ELR (cell line): Measurements from ENCODE around the gene ADAM12.

Experiments used
- DNase-seq: peaks from one replicate; pipeline ENCODE4 v3.0.0-alpha.2; 2015; ENCODE audit warnings: low read depth

Gene ADAM12, protein sequence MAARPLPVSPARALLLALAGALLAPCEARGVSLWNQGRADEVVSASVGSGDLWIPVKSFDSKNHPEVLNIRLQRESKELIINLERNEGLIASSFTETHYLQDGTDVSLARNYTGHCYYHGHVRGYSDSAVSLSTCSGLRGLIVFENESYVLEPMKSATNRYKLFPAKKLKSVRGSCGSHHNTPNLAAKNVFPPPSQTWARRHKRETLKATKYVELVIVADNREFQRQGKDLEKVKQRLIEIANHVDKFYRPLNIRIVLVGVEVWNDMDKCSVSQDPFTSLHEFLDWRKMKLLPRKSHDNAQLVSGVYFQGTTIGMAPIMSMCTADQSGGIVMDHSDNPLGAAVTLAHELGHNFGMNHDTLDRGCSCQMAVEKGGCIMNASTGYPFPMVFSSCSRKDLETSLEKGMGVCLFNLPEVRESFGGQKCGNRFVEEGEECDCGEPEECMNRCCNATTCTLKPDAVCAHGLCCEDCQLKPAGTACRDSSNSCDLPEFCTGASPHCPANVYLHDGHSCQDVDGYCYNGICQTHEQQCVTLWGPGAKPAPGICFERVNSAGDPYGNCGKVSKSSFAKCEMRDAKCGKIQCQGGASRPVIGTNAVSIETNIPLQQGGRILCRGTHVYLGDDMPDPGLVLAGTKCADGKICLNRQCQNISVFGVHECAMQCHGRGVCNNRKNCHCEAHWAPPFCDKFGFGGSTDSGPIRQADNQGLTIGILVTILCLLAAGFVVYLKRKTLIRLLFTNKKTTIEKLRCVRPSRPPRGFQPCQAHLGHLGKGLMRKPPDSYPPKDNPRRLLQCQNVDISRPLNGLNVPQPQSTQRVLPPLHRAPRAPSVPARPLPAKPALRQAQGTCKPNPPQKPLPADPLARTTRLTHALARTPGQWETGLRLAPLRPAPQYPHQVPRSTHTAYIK

DNA sequence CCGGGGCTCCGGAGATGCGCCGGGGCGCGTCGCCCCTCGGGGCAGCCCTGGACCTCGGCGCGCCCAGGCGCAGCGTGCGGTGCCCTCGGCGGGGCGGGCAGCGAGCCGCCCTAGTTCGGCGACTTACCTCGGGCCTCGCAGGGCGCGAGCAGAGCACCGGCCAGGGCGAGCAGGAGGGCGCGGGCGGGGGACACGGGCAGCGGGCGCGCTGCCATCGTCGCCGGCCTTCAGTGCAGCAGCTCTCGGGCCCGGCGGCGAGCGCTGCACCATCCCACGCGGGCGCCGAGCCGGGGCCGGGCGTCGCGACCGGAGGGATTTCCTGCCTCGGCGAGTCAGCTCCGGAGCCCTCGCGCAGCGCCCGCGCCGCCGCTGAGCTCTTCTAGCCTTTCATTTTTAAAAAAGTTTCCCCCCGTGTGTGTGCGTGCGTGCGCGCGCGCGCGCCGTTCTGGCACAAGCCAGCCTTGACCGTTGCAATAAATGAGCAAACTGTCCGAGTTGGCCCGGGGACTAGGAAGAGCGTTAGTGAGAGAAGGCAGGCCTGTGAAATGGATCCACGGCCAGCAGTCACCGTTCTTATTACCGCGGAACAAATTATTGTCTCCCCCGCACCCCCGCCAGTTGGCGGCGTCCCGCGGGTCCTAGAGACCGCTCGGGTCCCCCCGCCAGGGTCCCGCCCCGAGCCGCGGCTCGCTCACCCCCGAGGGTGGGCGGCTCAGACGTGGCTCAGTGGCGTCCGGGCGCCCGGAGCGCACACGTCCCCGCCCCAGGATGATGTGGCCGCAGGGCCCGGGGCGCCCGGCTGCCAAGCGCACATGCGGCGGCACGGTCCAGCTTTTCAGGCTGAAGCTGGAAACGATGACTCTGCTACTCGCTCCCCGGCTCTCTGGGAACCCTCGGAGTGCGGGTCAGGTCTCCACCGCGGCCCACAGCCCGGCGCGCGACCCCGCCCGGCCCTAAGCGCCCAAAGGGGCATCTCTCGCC, at the start of gene ADAM12:
Gene ADAM12 (minus strand): TSS at position 547 of the 981 bp plus-strand sequence. CDS start 332 bp downstream, at position 215.
- DNase-seq, result peak; percentile 67

DNA sequence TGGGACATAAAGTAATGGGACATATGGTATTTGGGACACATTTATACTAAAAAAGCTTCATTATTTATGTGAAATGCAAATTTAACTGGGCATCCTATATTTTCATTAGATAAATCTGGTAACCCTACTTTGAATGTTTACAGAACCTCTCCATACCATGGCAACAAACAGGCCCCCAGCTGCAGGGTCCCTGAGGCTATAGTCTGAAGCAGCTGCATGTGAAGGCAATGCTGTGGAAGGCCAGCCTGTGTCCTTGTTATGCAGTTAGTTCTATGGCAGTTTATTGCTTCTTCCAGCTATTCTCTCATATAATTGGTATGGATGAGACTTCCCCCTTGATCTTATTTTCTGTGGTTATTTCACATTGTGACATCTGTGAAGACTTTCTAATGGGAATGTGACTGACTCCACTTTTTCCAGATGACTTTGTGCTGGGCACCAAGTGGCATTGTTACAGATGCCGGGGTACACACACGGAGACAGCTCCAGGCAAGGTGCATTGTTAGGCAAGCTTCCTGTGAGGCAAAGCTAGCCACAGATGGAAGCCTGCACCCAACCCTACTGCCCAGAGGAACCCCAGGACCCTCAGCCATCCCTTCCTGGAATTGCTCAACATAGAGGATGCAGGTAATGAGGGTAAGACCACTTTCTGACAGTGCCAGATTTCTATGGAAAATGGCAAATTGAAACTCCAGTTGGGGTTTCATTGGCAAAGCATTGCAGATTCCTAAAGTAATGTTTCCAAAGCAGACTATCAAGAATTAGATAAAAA, 49.5 kb upstream of the ADAM12 start:
- DNase-seq, result no peak

DNA sequence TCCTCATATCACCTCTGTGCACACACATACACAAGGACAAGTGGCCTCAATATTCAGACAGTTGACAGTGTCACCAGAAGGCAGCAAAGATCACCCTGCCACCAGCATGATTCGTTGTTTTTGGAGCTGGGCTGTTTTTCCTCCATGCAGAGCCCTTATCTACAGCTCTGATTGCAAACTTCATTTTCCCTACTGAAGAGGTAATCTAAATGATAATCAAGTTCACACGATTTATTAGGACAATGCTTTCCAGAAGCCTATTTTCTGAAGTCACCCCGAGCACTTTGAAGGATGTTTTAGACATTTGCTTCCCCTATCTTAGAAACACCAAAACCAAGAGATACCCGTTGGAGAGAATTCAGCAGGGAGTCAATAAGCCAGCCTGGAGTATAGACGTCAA, 46.0 kb upstream of the ADAM12 start:
- no peak for DNase-seq

DNA sequence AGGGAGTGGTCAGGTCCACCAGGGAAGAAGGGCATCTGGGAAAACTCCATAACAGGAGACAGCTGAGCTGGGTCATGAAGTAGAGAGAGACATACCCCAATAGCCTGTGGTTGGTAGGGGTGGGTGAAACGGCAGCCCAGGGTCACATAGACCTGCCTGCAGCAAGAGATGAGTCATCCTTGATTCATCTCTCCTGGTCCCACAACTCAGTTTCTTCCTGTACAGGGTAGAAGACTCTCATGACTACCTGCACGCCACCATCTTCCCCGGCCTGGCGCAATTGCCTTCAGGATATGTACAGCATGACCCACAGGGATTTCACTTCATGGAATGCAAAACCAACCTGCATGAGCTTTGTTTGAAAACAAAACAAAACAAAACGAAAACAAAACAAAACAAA, 45.1 kb upstream of the ADAM12 start:
- peak; percentile 79 for DNase-seq

DNA sequence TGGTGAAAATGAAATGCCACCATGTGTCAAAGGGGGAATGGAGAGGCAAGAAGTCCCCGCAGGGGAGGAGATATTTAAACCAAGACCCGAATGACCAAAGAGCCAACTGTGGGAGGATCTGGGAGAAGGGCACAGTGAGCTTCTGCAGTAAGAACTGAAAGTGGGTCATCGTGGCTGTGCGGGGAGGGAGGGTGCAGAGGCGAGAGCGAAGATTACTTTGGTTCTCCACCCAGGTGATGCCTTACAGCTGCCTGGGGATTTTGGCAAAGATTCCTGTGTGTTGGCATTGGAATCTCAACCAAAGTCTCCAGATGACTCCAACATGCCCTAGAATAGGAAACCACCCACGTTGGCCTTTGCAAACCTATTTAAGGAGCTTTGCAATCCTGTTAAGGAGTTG, 44.2 kb upstream of the ADAM12 start:
- no peak for DNase-seq

DNA sequence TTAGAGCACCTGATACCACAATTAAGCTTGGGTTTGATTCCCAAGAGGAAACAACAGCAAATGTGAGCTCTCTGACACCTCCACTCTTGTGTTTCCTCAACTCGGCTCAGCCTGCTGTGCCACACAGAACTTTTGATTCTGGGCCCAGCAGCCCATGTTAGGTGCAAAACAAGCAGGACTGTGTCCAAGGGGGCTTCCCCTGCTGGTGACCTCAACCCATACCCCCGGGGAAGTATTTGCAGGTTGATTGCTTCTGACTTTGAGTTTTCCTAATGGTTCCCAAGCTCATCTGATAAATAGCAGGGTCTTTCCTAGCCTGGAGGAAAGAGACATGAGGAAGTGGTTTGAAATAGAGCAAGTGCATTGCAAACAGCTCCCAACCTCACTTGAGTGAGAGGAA, 43.5 kb upstream of the ADAM12 start:
- no peak for DNase-seq

DNA sequence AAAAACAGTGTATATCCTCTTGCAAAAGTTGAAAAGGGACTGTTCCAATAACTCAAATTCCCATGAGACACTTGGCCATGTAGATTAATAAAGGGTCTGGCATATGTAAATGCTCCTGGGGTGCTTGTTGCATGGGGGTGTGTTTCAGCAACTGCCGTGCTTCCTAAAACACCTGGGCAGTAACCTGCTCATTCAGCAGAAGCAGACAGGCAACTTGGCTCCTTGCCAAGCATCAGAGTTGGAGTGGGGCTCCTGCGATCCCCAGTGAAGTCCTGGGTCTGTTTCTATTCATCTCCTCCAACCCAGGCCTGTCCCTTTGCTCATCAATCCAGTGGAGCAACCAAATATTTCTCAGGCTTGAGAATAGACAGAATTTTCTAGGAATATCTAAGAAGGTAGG, 42.2 kb upstream of the ADAM12 start:
- DNase-seq, result no peak

DNA sequence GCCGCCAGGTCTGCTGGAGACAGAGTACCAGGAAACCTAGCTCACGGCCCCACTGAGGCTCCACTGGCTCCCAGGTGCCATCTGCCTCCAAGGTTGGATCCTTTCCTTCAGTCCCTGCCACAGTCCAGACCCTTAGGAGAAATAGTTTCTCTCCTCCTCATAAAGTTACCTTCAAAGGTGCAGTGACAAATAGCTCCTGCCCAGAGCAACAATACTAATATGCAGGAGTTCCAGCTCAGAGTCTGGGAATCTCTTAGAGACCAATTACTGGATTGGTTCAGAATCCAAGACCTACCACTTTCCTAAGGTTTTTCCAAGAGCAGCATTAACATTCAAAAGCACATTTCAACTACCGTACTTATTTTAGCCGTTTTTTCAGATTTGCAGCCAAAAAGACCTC, 41.0 kb upstream of the ADAM12 start:
- no peak for DNase-seq

DNA sequence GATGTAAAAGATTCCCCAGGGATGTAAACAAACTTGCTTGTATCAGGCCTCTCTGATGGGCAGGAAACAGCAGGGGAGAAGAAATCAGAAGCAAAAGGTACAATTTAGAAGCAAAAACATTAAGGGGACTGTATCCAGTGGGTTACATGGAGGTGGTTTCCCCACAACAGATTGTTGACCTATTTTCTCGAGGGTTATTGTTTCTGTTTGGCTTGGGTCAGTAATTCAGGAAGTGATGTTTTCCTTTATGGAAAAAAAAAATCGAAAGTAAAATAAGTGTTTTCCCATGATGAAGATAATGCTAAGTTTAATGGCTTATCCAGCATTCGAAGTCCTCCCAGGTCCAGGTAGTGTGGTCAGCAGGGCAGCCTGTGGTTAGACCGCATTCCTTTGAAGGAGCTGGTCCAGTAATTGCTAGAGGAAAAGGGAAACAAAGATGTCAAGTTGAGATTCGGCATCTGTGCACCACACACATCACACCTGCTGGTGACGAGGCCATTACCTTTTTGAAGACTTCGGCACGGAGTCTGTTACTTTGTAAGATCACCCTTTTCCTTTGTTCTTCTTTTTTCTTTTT, 37.3 kb upstream of the ADAM12 start:
- DNase-seq, result no peak

DNA sequence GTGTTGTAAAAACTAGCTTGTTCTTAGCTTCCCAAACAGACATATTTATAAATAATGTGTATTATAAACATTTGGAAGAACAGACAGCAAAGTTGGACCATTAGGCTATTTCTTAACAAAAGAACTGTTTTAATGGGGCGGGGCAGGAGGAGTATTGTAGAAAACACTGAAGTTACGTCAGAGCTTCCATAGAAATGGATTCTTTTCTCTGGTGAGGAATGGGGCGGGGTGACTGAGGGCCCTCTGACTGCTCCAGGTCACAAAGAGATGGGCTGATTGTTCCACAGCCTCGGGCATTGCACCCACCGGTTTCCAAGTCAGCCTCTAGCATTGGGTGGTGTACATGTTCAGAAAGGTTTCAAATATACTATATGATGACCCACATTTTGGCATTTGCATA, 36.8 kb upstream of the ADAM12 start:
- DNase-seq, result no peak

DNA sequence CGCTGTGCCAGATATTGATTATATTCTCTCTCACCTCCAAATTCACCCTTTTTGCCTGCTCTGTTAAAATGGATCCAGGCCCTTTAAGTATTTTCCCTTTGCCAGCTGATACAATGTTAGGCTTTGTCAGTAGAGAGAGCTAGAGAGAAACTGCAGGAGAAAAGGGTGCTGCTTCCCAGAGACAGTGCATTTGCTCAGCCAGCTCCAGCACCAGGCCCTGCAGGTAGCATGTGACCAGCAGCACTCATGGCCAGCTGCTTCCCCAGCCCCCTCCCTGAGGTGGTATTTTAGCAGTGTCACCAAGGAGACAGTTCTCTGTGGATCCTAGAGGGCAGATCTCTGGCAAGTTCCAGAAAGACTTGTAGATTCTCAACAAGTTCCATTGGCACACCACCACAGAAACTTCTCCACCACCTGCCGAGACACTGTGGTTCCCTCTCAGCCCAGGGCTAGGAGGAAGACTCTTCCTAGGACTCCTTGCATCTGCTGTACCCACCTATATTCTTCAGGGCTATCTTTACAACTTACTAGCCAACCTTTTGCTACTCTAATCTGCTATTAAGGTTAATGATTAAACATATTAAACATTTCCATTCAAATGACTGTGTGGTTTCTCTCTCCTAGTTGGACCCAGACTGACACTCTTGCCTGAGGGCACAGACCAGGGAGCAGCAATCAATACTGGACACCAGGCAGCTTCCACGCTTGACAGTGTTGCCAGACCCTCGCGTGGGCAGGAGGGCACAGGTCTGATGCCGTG, 35.6 kb upstream of the ADAM12 start:
- DNase-seq, result no peak

DNA sequence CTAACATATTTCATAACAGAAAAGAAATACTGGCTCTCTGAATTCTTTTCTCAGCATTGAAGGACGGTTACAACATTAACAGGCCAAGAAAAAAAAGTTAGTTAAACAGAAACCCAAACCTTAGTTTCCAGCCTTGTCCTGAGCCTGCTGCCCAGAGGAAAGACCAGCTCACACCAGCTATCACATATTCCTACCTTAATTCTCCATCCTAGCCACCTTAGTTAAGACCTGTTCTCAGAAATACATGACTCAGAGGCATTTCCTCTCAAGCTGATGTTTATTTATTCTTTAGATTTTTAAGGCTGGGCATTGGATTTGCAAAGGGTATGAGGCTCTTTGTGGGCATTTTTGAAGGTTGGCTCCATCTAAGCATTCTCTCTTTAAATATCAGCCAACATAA, 34.3 kb upstream of the ADAM12 start:
- DNase-seq, result peak; percentile 55

DNA sequence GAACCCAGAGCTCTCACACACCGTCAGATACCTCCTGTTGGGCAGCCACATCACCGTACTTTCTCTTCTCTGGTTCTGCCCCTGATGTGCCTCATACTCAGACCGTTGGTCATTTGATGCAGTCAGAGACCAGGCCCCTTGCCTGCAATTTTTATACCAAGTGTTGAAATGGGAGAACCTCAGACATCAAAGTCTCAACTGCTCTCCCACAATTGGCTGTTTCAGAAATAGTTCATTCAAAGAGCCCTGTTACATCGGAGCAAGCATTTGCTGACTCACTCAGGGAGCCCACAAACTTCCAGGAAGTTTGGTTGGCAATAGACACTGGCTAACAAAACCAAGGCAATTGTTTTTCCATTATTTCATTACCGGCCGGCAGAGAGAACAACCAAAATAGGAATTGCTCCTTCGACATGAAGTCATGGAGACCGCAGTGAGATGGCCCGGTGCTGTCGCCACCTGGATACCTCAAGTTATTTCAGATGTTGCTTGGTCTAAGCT, 33.5 kb upstream of the ADAM12 start:
- DNase-seq, result peak; percentile 90

DNA sequence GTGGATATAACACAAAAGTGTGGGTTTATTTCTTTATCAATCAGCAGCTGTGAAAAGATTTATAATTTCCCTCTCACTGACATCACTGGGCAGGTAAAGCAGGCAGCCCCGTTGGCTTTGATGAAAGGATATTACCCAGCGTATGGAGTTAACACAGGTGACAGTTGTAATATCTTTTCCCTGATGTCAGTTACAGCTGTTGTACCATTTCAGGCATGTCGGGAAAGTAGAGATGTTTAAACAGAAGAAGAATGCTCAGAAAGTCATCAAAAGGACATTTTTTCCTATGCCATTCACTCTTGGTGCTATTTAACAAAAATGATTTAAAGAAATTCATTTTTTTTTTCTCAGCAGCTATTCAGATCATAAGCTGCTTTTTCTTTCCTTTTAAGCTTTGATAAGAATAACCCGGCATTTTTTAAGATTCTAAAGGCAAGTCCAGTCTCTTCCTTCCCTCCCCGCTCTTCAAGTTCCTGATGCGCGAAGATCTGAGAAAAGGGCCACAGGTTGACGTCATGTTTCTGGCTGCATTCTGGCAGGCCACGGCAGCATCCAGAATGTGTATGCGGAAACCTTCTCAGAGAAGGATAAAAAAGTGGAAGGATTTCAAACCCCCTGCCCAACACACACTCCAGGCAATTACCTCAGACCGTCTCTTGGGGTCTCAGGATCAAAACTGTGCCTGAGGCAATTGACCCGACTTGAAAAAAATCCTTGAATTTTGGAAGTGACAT, 32.5 kb upstream of the ADAM12 start:
- no peak for DNase-seq

DNA sequence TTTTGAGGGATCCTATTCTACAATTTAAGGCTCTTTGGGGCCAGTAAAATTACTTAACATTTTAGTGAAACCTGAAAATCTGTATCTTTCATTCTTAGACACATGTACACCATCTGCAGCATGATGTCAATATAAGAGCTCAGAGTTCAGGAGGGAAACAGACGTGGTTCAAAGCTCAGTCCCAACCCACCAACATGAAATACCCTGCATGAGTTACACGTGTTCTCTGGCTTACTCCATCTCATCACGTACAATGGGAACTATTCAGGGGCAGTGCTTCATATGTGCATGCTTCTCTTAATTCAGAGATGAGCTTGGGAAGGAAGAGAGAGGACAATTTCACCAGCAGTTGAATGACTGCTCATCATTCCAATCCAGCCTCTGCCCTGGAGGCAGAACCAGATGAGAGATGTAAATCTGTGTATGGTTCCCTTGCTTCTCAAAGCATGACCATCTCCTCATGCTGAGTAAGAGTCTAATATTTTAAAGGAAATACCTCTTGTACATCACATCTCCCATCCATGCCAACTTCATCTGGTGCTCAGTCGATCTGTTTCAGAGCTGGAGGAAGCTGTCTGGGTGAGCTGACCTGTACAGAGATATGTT, 29.0 kb upstream of the ADAM12 start:
- no peak for DNase-seq

DNA sequence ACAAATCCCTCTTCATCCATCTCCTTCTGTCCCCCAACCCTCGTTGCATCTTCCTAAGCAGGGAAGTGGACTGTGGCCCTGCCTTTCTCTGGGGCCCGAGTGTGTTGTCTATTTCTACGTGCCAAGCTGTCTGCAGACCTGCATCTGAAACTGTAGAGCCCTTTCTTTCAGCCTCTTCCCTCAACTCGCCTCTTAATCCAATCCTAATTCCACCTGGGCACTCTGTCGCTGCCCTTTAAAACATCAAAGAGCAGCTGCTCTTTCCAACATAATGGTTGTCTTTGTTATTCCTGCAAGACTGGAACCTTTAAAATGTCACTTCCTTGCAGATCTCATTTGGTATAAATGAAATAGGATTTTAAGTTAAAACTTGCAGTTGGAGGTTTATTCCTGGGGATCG, 21.5 kb upstream of the ADAM12 start:
- DNase-seq, result no peak

DNA sequence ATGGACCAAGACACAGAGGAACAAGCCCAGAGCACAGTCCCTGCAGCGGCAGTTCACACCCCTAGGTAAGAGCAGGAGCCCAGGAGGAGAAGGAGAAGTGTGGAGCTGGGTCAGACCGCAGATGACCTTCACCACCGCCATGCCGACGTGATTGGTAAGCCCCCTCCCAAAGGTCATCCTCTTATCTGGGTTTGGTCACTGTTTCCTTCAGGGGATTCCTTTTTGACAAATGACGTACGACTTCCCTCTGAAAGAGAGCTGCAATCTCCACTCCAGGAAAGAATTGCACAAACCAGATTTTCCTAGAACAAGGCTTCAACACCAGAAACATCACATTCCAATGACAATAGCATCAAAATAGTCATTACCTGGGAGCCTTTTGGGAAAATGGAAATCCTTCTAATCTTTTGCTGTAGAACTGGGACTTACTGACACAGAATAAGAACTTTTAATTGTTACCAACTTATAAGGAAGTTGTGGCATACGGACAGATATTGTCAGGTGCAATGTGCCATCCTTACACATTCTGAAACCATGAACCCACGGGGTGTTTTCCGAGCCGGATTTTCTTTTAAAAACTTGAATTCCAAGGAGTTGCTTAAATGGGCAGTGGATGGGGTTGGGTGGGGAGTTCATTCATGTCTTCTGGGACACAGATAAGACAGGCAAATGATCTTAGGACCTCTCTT, 20.8 kb upstream of the ADAM12 start:
- DNase-seq, result no peak

DNA sequence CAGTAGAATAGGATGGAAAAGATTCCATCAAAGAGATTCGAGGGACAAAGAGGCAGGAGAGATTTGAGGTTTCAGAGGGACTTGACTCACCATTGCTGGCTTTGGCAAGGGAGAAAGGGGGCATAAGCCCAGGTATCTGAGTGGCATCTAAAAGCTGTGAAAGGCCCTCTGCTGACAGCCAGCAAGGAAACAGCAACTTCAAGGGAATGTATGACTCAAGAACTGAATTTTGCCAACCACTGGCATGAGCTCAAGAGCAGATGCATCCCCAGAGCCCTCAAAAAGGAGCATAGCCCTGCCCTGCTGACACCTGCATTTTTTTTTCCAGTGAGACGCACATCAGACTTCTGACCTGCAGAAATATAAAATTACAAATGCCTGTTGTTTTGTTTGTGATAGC, 19.6 kb upstream of the ADAM12 start:
- peak; percentile 20 for DNase-seq
